ENCODE measurements around the gene PRDM15. TPM values are rescaled to one million over a fixed set of nuclear protein-coding genes. Genes with fewer than 3 reads are reported as not detected.
A peak's percentile ranks its signal among the peaks of the same experiment; 100 is the strongest.

PRDM15 gene
- total RNA-seq, 1 experiment from 2014 or later, result 9.8 TPM

- TSS peak; percentile 58 for BruUV-seq (replicated peaks)
- intact Hi-C loops (cut with micrococcal nuclease), result no loop called here
- no peak for ATAC-seq
These were observed 42.8 kb downstream of the PRDM15 start for GRCh38 chr21:41836166-41837015.

More at GRCh38 chr21:41836166-41837015, 42.8 kb downstream of the PRDM15 start:
- no peaks in the 10 kb centered on the region for H3K27me3 ChIP-seq (ENCODE audit: insufficient read depth, low read length)
- H3K9me2 ChIP-seq (ENCODE audit: insufficient read depth), result no peaks in the 10 kb centered on the region
- POLR2A ChIA-PET, result no interaction called here
- H3K9me3 ChIP-seq (ENCODE audit: control insufficient read depth in 1 of 2, insufficient read depth in 1 of 2, low read depth in 1 of 2, low read length in 2 of 2), result peaks cover 4 to 11% of the 10 kb centered on the region in 2 experiments; a peak in 3 of 4 replicates
- no peaks in the 10 kb centered on the region for H4K20me1 ChIP-seq (ENCODE audit: insufficient read depth)
- no peak overlapping the region for H2AFZ ChIP-seq (ENCODE audit: low read depth, low read length, poor library complexity, severe bottlenecking)
- TF ChIP-seq RAD21 (IDR thresholded peaks at IDR 0.05; ENCODE audit: low read depth), result no peak
- no peak for TF ChIP-seq ATF3 (IDR thresholded peaks at IDR 0.05)
- TF ChIP-seq YY1 (IDR thresholded peaks at IDR 0.05; ENCODE audit: extremely low read depth, insufficient replicate concordance, low read depth, low read length), result no peak
- TF ChIP-seq POLR2AphosphoS5 (IDR thresholded peaks at IDR 0.05; ENCODE audit: low read depth, low read length), result no peak
- no peak for TF ChIP-seq EGR1 (IDR thresholded peaks at IDR 0.05; ENCODE audit: low read depth)
- TF ChIP-seq ZFX (IDR thresholded peaks at IDR 0.05), result no peak
- TF ChIP-seq CBX3 (IDR thresholded peaks at IDR 0.05; ENCODE audit: low read depth), result no peak
- no peak for TF ChIP-seq POLR2A (IDR thresholded peaks at IDR 0.05; ENCODE audit: borderline replicate concordance, extremely low read depth, insufficient read depth, insufficient read length)
- no peak for TF ChIP-seq ZNF274 (IDR thresholded peaks at IDR 0.05; ENCODE audit: low read depth, low read length)
- no peak for TF ChIP-seq MAX (IDR thresholded peaks at IDR 0.05)
- TF ChIP-seq FOSL1 (IDR thresholded peaks at IDR 0.05; ENCODE audit: low read depth), result no peak
- TF ChIP-seq SP1 (IDR thresholded peaks at IDR 0.05; ENCODE audit: low read depth), result no peak
- TF ChIP-seq TCF7L2 (IDR thresholded peaks at IDR 0.05; ENCODE audit: borderline replicate concordance, extremely low read depth, insufficient read depth, insufficient read length), result no peak
- TF ChIP-seq EZH2phosphoT487 (IDR thresholded peaks at IDR 0.05; ENCODE audit: borderline replicate concordance), result no peak
- TF ChIP-seq ZBTB33 (IDR thresholded peaks at IDR 0.05; ENCODE audit: extremely low read depth, insufficient replicate concordance, low read length), result no peak
- TF ChIP-seq JUND (IDR thresholded peaks at IDR 0.05), result no peak
- TF ChIP-seq ELF1 (IDR thresholded peaks at IDR 0.05; ENCODE audit: borderline replicate concordance, low read depth), result no peak
- no peak for TF ChIP-seq EZH2 (IDR thresholded peaks at IDR 0.05)
- no peak for TF ChIP-seq SRF (IDR thresholded peaks at IDR 0.05; ENCODE audit: low read depth)
- RAD21 ChIA-PET (ENCODE audit: low non-redundant PET in 1 of 2, low total read pairs in 2 of 2, uncharacterized antibody in 2 of 2, unreplicated experiment in 2 of 2), result no interaction called here
- H3K4me2 ChIP-seq (ENCODE audit: low read length), result no peak overlapping the region
- H3K27ac ChIP-seq (ENCODE audit: low read depth, low read length), result no peak overlapping the region
- H3K36me3 ChIP-seq (ENCODE audit: control insufficient read depth in 1 of 2, insufficient read depth in 2 of 2, low read length in 2 of 2), result peaks cover 2 to 15% of the 10 kb centered on the region in 2 experiments; a peak in 2 of 4 replicates
- no peak overlapping the region for H3K9ac ChIP-seq (ENCODE audit: low read length)
- no peaks in the 10 kb centered on the region for H3K79me2 ChIP-seq (ENCODE audit: insufficient read depth, low read length)
- no peaks in the 10 kb centered on the region for H3K4me1 ChIP-seq (ENCODE audit: control insufficient read depth in 1 of 2, insufficient read depth in 2 of 2, low read length in 2 of 2)
- CTCF ChIA-PET, result no interaction called here
- no peak for DNase-seq (ENCODE audit: low read depth, low spot score)
- H3K4me3 ChIP-seq (replicated peaks in 1 of 2; ENCODE audit: low read depth in 1 of 2, low read length in 2 of 2), result no peak overlapping the region
